DMS153 (cell line): Measurements from ENCODE around the gene MAP6.

Experiments
- DNase-seq: peaks from one replicate; lab custom pipeline; 2025; lab: John Stamatoyannopoulos, UW

The MAP6 gene

GRCh38 chr11:75549370-75549958 is 119.4 kb downstream of the MAP6 start:
- DNase-seq, result no peak

GRCh38 chr11:75548595-75549272 is 120.1 kb downstream of the MAP6 start:
- no peak for DNase-seq

- peak; percentile 32 for DNase-seq
Observed at GRCh38 chr11:75547617-75548058, 121.2 kb downstream of the MAP6 start.

- DNase-seq, result no peak
Observed at GRCh38 chr11:75547177-75547576, 121.7 kb downstream of the MAP6 start.

GRCh38 chr11:75543806-75544205 is 125.0 kb downstream of the MAP6 start:
- no peak for DNase-seq

GRCh38 chr11:75542088-75542438 is 126.8 kb downstream of the MAP6 start:
- DNase-seq, result no peak

- no peak for DNase-seq
Observed at GRCh38 chr11:75541193-75542087, 127.4 kb downstream of the MAP6 start.

- no peak for DNase-seq
Observed at GRCh38 chr11:75539459-75540334, 129.1 kb downstream of the MAP6 start.

GRCh38 chr11:75538150-75538942 is 130.5 kb downstream of the MAP6 start:
- no peak for DNase-seq

- DNase-seq, result no peak
Observed at GRCh38 chr11:75537740-75538139, 131.1 kb downstream of the MAP6 start.
